PC-9 (cell line): ENCODE results near the gene CASP4.

Experiments
- EZH2 ChIP-seq: fragments of 200-600 bp; sonication (generic); IDR thresholded peaks from 2 replicates; pipeline ENCODE4 v1.8.0; 2017; ENCODE audit warnings: antibody characterized with exemption, low read depth
- TF ChIP-seq, protein P1 (sequence below): fragments of 200-600 bp; sonication (generic); conservative IDR thresholded peaks from 2 replicates; pipeline ENCODE4 v1.6.1; 2017; ENCODE audit warnings: mixed run types, antibody characterized with exemption, mild to moderate bottlenecking, moderate library complexity

- TF ChIP-seq EZH2 = no peak
- TF ChIP-seq, protein P1, sequence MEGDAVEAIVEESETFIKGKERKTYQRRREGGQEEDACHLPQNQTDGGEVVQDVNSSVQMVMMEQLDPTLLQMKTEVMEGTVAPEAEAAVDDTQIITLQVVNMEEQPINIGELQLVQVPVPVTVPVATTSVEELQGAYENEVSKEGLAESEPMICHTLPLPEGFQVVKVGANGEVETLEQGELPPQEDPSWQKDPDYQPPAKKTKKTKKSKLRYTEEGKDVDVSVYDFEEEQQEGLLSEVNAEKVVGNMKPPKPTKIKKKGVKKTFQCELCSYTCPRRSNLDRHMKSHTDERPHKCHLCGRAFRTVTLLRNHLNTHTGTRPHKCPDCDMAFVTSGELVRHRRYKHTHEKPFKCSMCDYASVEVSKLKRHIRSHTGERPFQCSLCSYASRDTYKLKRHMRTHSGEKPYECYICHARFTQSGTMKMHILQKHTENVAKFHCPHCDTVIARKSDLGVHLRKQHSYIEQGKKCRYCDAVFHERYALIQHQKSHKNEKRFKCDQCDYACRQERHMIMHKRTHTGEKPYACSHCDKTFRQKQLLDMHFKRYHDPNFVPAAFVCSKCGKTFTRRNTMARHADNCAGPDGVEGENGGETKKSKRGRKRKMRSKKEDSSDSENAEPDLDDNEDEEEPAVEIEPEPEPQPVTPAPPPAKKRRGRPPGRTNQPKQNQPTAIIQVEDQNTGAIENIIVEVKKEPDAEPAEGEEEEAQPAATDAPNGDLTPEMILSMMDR = no peak
These were observed 39.6 kb downstream of the CASP4 start for GRCh38 chr11:104928811-104929210.
